GM23338 (cell line): ENCODE measurements around the gene IMPDH1. TPM values are rescaled to one million over a fixed set of nuclear protein-coding genes. Genes with fewer than 3 reads are reported as not detected.

ENCODE experiments used
- ATAC-seq: fragments of 200-7000 bp; cut with Tn5 transposase; 3 replicates; pipeline ENCODE4 v1.9.1; 2020
- DNase-seq: peaks from one replicate; pipeline ENCODE4 v3.0.0-alpha.2; 2015; ENCODE audit warnings: low spot score
- H2AFZ ChIP-seq: fragments of 200-600 bp; sonication (generic); 2 replicates; pipeline ENCODE4 v1.8.0; 2016; ENCODE audit warnings: antibody characterized with exemption, mild to moderate bottlenecking, moderate library complexity
- H3F3A ChIP-seq: fragments of 200-600 bp; sonication (generic); replicated peaks from 2 replicates; pipeline ENCODE4 v1.8.0; 2017; ENCODE audit warnings: antibody characterized with exemption, mixed run types, low read depth
- H3K27ac ChIP-seq: fragments of 200-600 bp; sonication (generic); 2 replicates; pipeline ENCODE4 v1.6.1; 2016; ENCODE audit warnings: low read depth
- H3K27me3 ChIP-seq: fragments of 200-600 bp; sonication (generic); 2 replicates; pipeline ENCODE4 v1.8.0; 2016; ENCODE audit warnings: mild to moderate bottlenecking, mixed run types, moderate library complexity; ENCODE audit not compliant: insufficient read depth
- H3K36me3 ChIP-seq: fragments of 200-600 bp; sonication (generic); 2 replicates; pipeline ENCODE4 v1.8.0; 2016; ENCODE audit warnings: mild to moderate bottlenecking; ENCODE audit not compliant: insufficient read depth
- H3K4me1 ChIP-seq: fragments of 200-600 bp; sonication (generic); 2 replicates; pipeline ENCODE4 v1.8.0; 2016; ENCODE audit warnings: mild to moderate bottlenecking, moderate library complexity; ENCODE audit not compliant: insufficient read depth
- H3K4me2 ChIP-seq: fragments of 200-600 bp; sonication (generic); 2 replicates; pipeline ENCODE4 v1.7.1; 2017; ENCODE audit warnings: mixed run types
- H3K4me3 ChIP-seq: fragments of 200-600 bp; sonication (generic); 2 replicates; pipeline ENCODE4 v1.6.1; 2016; ENCODE audit warnings: mixed run types
- H3K79me2 ChIP-seq: fragments of 200-600 bp; sonication (generic); replicated peaks from 2 replicates; pipeline ENCODE4 v1.8.0; 2017; ENCODE audit warnings: mild to moderate bottlenecking; ENCODE audit not compliant: insufficient read depth
- H3K9me2 ChIP-seq: fragments of 200-600 bp; sonication (generic); 2 replicates; pipeline ENCODE4 v1.8.0; 2017; ENCODE audit not compliant: insufficient read depth
- H4K20me1 ChIP-seq: fragments of 200-600 bp; sonication (generic); replicated peaks from 2 replicates; pipeline ENCODE4 v1.8.0; 2017; ENCODE audit warnings: mild to moderate bottlenecking; ENCODE audit not compliant: insufficient read depth
- H3K27ac Mint-ChIP-seq: 2 replicates; pipeline ENCODE4 v1.8.0; 2020; ENCODE audit warnings: inconsistent platforms, mild to moderate bottlenecking, moderate library complexity, mixed read lengths
- H3K27me3 Mint-ChIP-seq: 3 replicates; pipeline ENCODE4 v1.8.0; 2022; ENCODE audit warnings: low read depth, mild to moderate bottlenecking, moderate library complexity, mixed read lengths, inconsistent platforms; ENCODE audit not compliant: insufficient read depth, poor library complexity
- H3K36me3 Mint-ChIP-seq: 3 replicates; pipeline ENCODE4 v1.8.0; 2021; ENCODE audit warnings: low read depth, mild to moderate bottlenecking, inconsistent platforms, moderate library complexity, mixed read lengths
- H3K4me1 Mint-ChIP-seq: 3 replicates; pipeline ENCODE4 v1.8.0; 2020; ENCODE audit warnings: mild to moderate bottlenecking, inconsistent platforms, mixed read lengths
- H3K4me3 Mint-ChIP-seq: 3 replicates; pipeline ENCODE4 v1.8.0; 2021; ENCODE audit warnings: moderate library complexity, mild to moderate bottlenecking, inconsistent platforms, mixed read lengths
- H3K9me3 Mint-ChIP-seq: 3 replicates; pipeline ENCODE4 v1.8.0; 2020; ENCODE audit warnings: moderate library complexity, mild to moderate bottlenecking, inconsistent platforms, mixed read lengths
- CREB1 ChIP-seq: fragments of 250-450 bp; sonication (Bioruptor Pico); IDR thresholded peaks from 2 replicates; pipeline ENCODE4 v1.5.0; 2020; ENCODE audit warnings: low read depth, mild to moderate bottlenecking, moderate library complexity
- CTCF ChIP-seq, 2 experiments: fragments of 200-600 bp in 1 of 2; sonication (generic) in 1 of 2; conservative IDR thresholded peaks; 2 replicates each; pipeline versions ENCODE4 v1.5.1 to v1.6.1; 2016 to 2017; ENCODE audit warnings: antibody characterized with exemption in 2 of 2, low read depth in 2 of 2, mild to moderate bottlenecking in 2 of 2, moderate library complexity in 1 of 2
- ETS1 ChIP-seq: IDR thresholded peaks from 2 replicates; pipeline ENCODE4 v1.6.1; 2016; ENCODE audit warnings: antibody characterized with exemption
- EZH2 ChIP-seq: fragments of 200-600 bp; sonication (generic); IDR thresholded peaks from one replicate; pipeline ENCODE4 v1.8.0; 2017; ENCODE audit warnings: antibody characterized with exemption, mild to moderate bottlenecking, low read depth; ENCODE audit not compliant: unreplicated experiment
- EZH2phosphoT487 ChIP-seq: fragments of 200-600 bp; sonication (generic); IDR thresholded peaks from one replicate; pipeline ENCODE4 v1.8.1; 2018; ENCODE audit warnings: antibody characterized with exemption; ENCODE audit not compliant: unreplicated experiment
- JUNB ChIP-seq: IDR thresholded peaks from one replicate; pipeline ENCODE4 v1.6.1; 2016; ENCODE audit warnings: antibody characterized with exemption; ENCODE audit not compliant: unreplicated experiment
- NANOG ChIP-seq: IDR thresholded peaks from 2 replicates; pipeline ENCODE4 v1.6.1; 2016; ENCODE audit warnings: antibody characterized with exemption, borderline replicate concordance
- POLR2AphosphoS5 ChIP-seq: IDR thresholded peaks from 2 replicates; pipeline ENCODE4 v1.6.1; 2016; ENCODE audit warnings: antibody characterized with exemption, low read depth
- REST ChIP-seq: IDR thresholded peaks from one replicate; pipeline ENCODE4 v1.6.1; 2018; ENCODE audit warnings: antibody characterized with exemption; ENCODE audit not compliant: unreplicated experiment
- STAT1 ChIP-seq: IDR thresholded peaks from one replicate; pipeline ENCODE4 v1.6.1; 2016; ENCODE audit warnings: antibody characterized with exemption; ENCODE audit not compliant: unreplicated experiment
- ZNF114 ChIP-seq: fragments of 250-450 bp; sonication (Bioruptor Pico); IDR thresholded peaks from 2 replicates; pipeline ENCODE4 v1.5.0; 2020; ENCODE audit warnings: mild to moderate bottlenecking, moderate library complexity
- ZNF331 ChIP-seq: fragments of 250-450 bp; sonication (Bioruptor Pico); IDR thresholded peaks from 2 replicates; pipeline ENCODE4 v1.5.0; 2020; ENCODE audit warnings: low read depth, mild to moderate bottlenecking, moderate library complexity
- ZNF462 ChIP-seq: fragments of 250-450 bp; sonication (Bioruptor Pico); IDR thresholded peaks from 2 replicates; pipeline ENCODE4 v1.5.0; 2020; ENCODE audit warnings: mild to moderate bottlenecking, moderate library complexity
- polyA plus RNA-seq: library from polyadenylated mRNA; unstranded; fragments of >200 nt; fragmentation: Nextera tagmentation; extraction: Ambion mirVana; gene quantifications from 2 replicates; pipeline ENCODE4 v1.2.1, GENCODE V29; 2016
- total RNA-seq: library from RNA; depleted of rRNA; stranded (reverse); fragments of >200 nt; shearing (Covaris generic); gene quantifications from 2 replicates; pipeline ENCODE4 v1.2.3, GENCODE V29; 2014

The IMPDH1 gene
- total and polyA plus RNA-seq, 2 experiments from 2014 or later = 16.4 to 48.3 TPM

- Histone ChIP-seq H3K9me2 (no peaks in the 10 kb centered on the region), H3F3A (no peaks in the 10 kb centered on the region; the same call in 1 of the 2 replicates), H3K27ac (no peak overlapping the region), H3K79me2 (no peaks in the 10 kb centered on the region), H3K4me3 (no peak overlapping the region), H4K20me1 (no peaks in the 10 kb centered on the region; the same call in 1 of the 2 replicates), H3K4me2 (no peak overlapping the region), H3K27me3 (peaks cover 34% of the 10 kb centered on the region), H2AFZ (no peak overlapping the region), H3K36me3 (no peaks in the 10 kb centered on the region), H3K4me1 (peaks cover 13% of the 10 kb centered on the region)
- Mint-ChIP-seq H3K4me3 (no peak overlapping the region), H3K27ac (no peak overlapping the region), H3K9me3 (no peaks in the 10 kb centered on the region), H3K36me3 (peaks cover 16% of the 10 kb centered on the region), H3K4me1 (peaks cover 21% of the 10 kb centered on the region), H3K27me3 (peaks cover 27% of the 10 kb centered on the region)
- ATAC-seq (no peak), DNase-seq (no peak)
- TF ChIP-seq EZH2 (no peak), ZNF331 (CRISPR knock-in tag) (no peak), POLR2AphosphoS5 (no peak), NANOG (no peak), STAT1 (no peak), ZNF462 (CRISPR knock-in tag) (no peak), ETS1 (no peak), EZH2phosphoT487 (no peak), CREB1 (no peak), CTCF (conservative IDR thresholded peaks at IDR 0.05; ENCODE audit: low read depth in 2 of 2) (no peak), ZNF114 (CRISPR knock-in tag) (no peak), JUNB (no peak), REST (no peak)
Observed at GRCh38 chr7:128402356-128402755, 7.4 kb downstream of the IMPDH1 start.
